Measurements from ENCODE around the gene ERFE. TPM values are rescaled to one million over a fixed set of nuclear protein-coding genes. Genes with fewer than 3 reads are reported as not detected.

The ERFE gene
- total RNA-seq, 1 experiment from 2014 or later: 18.1 TPM

- POLR2A ChIA-PET: no interaction called here
- CTCF ChIA-PET: interaction anchor here (0.6 to 0.7 kb wide), 2 partner anchors 22 to 105 kb away, joined by 3 read pairs; no protein-coding TSS in a partner anchor
- no peak overlapping the region for H3K4me3 Mint-ChIP-seq (ENCODE audit: unreplicated experiment)
- TF ChIP-seq CTCF (IDR thresholded peaks at IDR 0.05; ENCODE audit: unreplicated experiment): no peak
- DNase-seq (ENCODE audit: unreplicated experiment): no peak
- H3K4me1 Mint-ChIP-seq (ENCODE audit: insufficient read depth, unreplicated experiment): peaks cover 7% of the 10 kb centered on the region
- H3K9me3 Mint-ChIP-seq (ENCODE audit: unreplicated experiment): no peaks in the 10 kb centered on the region
- BruUV-seq (replicated peaks): no TSS peak
- H3K27me3 Mint-ChIP-seq (ENCODE audit: insufficient read depth, unreplicated experiment): no peaks in the 10 kb centered on the region
- H3K27ac Mint-ChIP-seq (ENCODE audit: low read depth, unreplicated experiment): no peak overlapping the region
- H3K36me3 Mint-ChIP-seq (ENCODE audit: insufficient read depth, unreplicated experiment): no peaks in the 10 kb centered on the region
- intact Hi-C loops (cut with micrococcal nuclease): no loop called here
Measured at GRCh38 chr2:238133499-238134392, 25.0 kb upstream of the ERFE start.

GRCh38 chr2:238134393-238134785 lies 24.4 kb upstream of the ERFE start:
- Mint-ChIP-seq H3K4me3 (ENCODE audit: unreplicated experiment) (no peak overlapping the region), H3K4me1 (ENCODE audit: insufficient read depth, unreplicated experiment) (peaks cover 7% of the 10 kb centered on the region), H3K9me3 (ENCODE audit: unreplicated experiment) (no peaks in the 10 kb centered on the region), H3K36me3 (ENCODE audit: insufficient read depth, unreplicated experiment) (no peaks in the 10 kb centered on the region), H3K27ac (ENCODE audit: low read depth, unreplicated experiment) (no peak overlapping the region), H3K27me3 (ENCODE audit: insufficient read depth, unreplicated experiment) (no peaks in the 10 kb centered on the region)
- intact Hi-C loops (cut with micrococcal nuclease): no loop called here
- ChIA-PET POLR2A (no interaction called here), CTCF (interaction anchor here (0.7 kb wide), 1 partner anchor 21 kb away, joined by 3 read pairs; no protein-coding TSS in a partner anchor)
- no peak for DNase-seq (ENCODE audit: unreplicated experiment)
- no TSS peak for BruUV-seq (replicated peaks)
- TF ChIP-seq CTCF (IDR thresholded peaks at IDR 0.05; ENCODE audit: unreplicated experiment): no peak

DNA sequence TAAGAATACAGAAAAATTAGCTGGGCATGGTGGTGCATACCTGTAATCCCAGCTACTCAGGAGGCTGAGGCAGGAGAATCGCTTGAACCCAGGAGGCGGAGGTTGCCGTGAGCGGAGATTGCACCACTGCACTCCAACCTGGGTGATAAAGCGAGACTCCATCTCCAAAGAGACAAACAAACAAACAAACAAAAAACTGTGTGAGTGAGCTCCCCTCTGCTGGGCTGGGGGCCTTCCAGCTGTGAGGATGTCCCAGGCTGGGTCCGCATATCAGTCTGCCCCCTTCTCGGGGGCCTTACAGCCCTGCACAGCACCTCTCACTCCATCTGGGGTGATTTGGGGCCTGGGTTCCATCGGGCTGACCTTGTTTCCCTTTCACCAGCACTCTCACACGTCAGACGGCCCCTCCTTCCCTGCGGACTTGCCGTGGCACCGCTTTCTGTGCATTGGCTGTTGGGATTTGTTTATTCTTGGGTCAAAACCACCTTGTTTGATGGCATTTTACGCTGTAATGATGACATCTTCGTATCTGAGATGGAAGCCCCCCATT lies 23.1 kb upstream of the ERFE start:
- CTCF ChIA-PET: no interaction called here
- BruUV-seq (replicated peaks): no TSS peak
- no peak for TF ChIP-seq CTCF (IDR thresholded peaks at IDR 0.05; ENCODE audit: unreplicated experiment)
- Mint-ChIP-seq H3K27ac (ENCODE audit: low read depth, unreplicated experiment) (no peak overlapping the region), H3K4me3 (ENCODE audit: unreplicated experiment) (no peak overlapping the region), H3K9me3 (ENCODE audit: unreplicated experiment) (no peaks in the 10 kb centered on the region), H3K36me3 (ENCODE audit: insufficient read depth, unreplicated experiment) (no peaks in the 10 kb centered on the region), H3K27me3 (ENCODE audit: insufficient read depth, unreplicated experiment) (no peaks in the 10 kb centered on the region), H3K4me1 (ENCODE audit: insufficient read depth, unreplicated experiment) (peaks cover 7% of the 10 kb centered on the region)
- POLR2A ChIA-PET: no interaction called here
- DNase-seq (ENCODE audit: unreplicated experiment): no peak
- intact Hi-C loops (cut with micrococcal nuclease): loop anchor here (5.0 kb wide), 1 partner anchor 73 kb away; the partner anchor contains the start of gene SCLY

DNA sequence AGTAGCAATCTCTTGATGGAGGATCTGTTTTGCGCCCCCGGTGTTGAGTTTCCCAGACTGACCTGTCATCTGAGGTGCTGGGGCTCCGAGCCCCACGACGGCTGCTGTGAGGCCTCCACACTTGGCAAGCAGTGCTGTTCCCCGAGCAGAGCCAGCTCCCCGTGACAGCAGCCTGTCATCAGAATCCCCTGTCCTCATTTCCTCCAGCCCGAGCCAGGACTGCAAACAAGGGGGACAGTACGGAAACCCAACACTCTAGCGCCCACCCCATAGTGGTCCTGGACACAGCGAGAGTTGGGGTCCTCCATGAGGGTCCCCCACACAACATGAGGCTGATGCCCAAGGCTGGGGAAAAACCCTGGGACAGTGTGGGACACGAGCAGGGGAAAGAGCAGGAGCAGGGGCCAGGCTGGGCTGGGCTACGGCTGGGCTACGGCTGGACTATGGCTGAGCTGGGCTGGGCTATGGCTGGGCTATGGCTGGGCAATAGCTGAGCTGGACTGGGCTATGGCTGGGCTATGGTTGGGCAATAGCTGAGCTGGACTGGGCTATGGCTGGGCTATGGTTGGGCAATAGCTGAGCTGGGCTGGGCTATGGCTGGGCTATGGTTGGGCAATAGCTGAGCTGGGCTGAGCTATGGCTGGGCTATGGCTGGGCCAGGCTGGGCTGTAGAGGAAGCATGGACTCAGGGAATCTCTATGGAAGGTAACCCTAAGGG lies 21.8 kb upstream of the ERFE start:
- BruUV-seq (replicated peaks): no TSS peak
- DNase-seq (ENCODE audit: unreplicated experiment): peak; percentile 77
- H3K27ac Mint-ChIP-seq (ENCODE audit: low read depth, unreplicated experiment): no peak overlapping the region
- no peak overlapping the region for H3K4me3 Mint-ChIP-seq (ENCODE audit: unreplicated experiment)
- no peaks in the 10 kb centered on the region for H3K27me3 Mint-ChIP-seq (ENCODE audit: insufficient read depth, unreplicated experiment)
- intact Hi-C loops (cut with micrococcal nuclease): loop anchor here (5.0 kb wide), 1 partner anchor 75 kb away; the partner anchor contains the start of gene SCLY
- no peak for TF ChIP-seq CTCF (IDR thresholded peaks at IDR 0.05; ENCODE audit: unreplicated experiment)
- no peaks in the 10 kb centered on the region for H3K36me3 Mint-ChIP-seq (ENCODE audit: insufficient read depth, unreplicated experiment)
- CTCF ChIA-PET: interaction anchor here (0.6 kb wide), 1 partner anchor 182 kb away, joined by 3 read pairs; no protein-coding TSS in a partner anchor
- peaks cover 16% of the 10 kb centered on the region for H3K4me1 Mint-ChIP-seq (ENCODE audit: insufficient read depth, unreplicated experiment)
- POLR2A ChIA-PET: interaction anchor here (0.9 to 2.1 kb wide), 2 partner anchors 73 to 76 kb away, joined by 3 to 5 read pairs; partner anchors contain the start of gene SCLY
- H3K9me3 Mint-ChIP-seq (ENCODE audit: unreplicated experiment): no peaks in the 10 kb centered on the region
